ENCODE results near the gene P2RX1. TPM values are rescaled to one million over a fixed set of nuclear protein-coding genes. Genes with fewer than 3 reads are reported as not detected.
A peak's percentile ranks its signal among the peaks of the same experiment; 100 is the strongest.

P2RX1 gene
- total and polyA plus RNA-seq, 2 donors (not counting 1 experiment from before 2014, with no cell fraction given) = 25.7 to 84.7 TPM

- CTCF ChIA-PET = interaction anchor here (0.6 to 7.5 kb wide), 41 partner anchors 10 to 1084 kb away, joined by 3 to 157 read pairs (median 5); partner anchors contain the start of genes ATP2A3, CAMKK1 and NCBP3
- ATAC-seq (ENCODE audit: low read depth) (peak; percentile 68), DNase-seq (no peak)
- peak overlapping the region; percentile 98 for H3K27ac Mint-ChIP-seq
- WGBS (ENCODE audit: insufficient coverage) = 0% methylated on average over 10 of the region's 10 CpGs
- Histone ChIP-seq H3K9me3 (ENCODE audit: control extremely low read depth in 1 of 3, control insufficient read depth in 2 of 3, insufficient read depth in 1 of 3, low read length in 2 of 3) (peaks cover 0 to 16% (median 0%) of the 10 kb centered on the region in 3 donors), H3K79me2 (ENCODE audit: control insufficient read depth, insufficient read depth, low read length) (peaks cover 67% of the 10 kb centered on the region), H3K4me2 (replicated peaks; ENCODE audit: low read depth, low read length, poor library complexity, severe bottlenecking) (peak overlapping the region; percentile 97), H3K9ac (ENCODE audit: low read length) (peak overlapping the region; percentile 91), H3K27me3 (replicated peaks in 1 of 4; ENCODE audit: control extremely low read depth in 1 of 4, control insufficient read depth in 3 of 4, insufficient read depth in 4 of 4, low read length in 3 of 4) (no peaks in the 10 kb centered on the region), H3K36me3 (replicated peaks in 1 of 2; ENCODE audit: control extremely low read depth in 1 of 2, control insufficient read depth in 1 of 2, extremely low read depth in 1 of 2, insufficient read depth in 2 of 2, low read length in 1 of 2) (no peaks in the 10 kb centered on the region), H3K4me3 (ENCODE audit: control extremely low read depth in 1 of 5, extremely low read depth in 1 of 5, insufficient read depth in 1 of 5, low read depth in 2 of 5, low read length in 4 of 5) (peak overlapping the region; percentile 48 to 72 (median 57)), H4K20me1 (ENCODE audit: control insufficient read depth, insufficient read depth, low read length, poor library complexity, severe bottlenecking) (no peaks in the 10 kb centered on the region), H3K27ac (ENCODE audit: low read length in 2 of 2) (peak overlapping the region; percentile 100), H2AFZ (ENCODE audit: insufficient read depth, low read depth, low read length, poor library complexity, severe bottlenecking) (peak overlapping the region; percentile 9), H3K4me1 (ENCODE audit: control insufficient read depth in 2 of 2, insufficient read depth in 2 of 2, low read length in 2 of 2) (peaks cover 72 to 87% of the 10 kb centered on the region in 2 donors)
- peak overlapping the region; percentile 90 for H3K4me3 Mint-ChIP-seq
- intact Hi-C loops (cut with micrococcal nuclease) = loop anchor here (1.0 to 10.0 kb wide), 8 partner anchors 21 to 359 kb away; partner anchors contain the start of genes CAMKK1, NCBP3 and TRPV3
- TF ChIP-seq, protein P1, sequence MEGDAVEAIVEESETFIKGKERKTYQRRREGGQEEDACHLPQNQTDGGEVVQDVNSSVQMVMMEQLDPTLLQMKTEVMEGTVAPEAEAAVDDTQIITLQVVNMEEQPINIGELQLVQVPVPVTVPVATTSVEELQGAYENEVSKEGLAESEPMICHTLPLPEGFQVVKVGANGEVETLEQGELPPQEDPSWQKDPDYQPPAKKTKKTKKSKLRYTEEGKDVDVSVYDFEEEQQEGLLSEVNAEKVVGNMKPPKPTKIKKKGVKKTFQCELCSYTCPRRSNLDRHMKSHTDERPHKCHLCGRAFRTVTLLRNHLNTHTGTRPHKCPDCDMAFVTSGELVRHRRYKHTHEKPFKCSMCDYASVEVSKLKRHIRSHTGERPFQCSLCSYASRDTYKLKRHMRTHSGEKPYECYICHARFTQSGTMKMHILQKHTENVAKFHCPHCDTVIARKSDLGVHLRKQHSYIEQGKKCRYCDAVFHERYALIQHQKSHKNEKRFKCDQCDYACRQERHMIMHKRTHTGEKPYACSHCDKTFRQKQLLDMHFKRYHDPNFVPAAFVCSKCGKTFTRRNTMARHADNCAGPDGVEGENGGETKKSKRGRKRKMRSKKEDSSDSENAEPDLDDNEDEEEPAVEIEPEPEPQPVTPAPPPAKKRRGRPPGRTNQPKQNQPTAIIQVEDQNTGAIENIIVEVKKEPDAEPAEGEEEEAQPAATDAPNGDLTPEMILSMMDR (IDR thresholded peaks at IDR 0.05) = no peak
- no peak for TF ChIP-seq EZH2 (IDR thresholded peaks at IDR 0.05; ENCODE audit: borderline replicate concordance, insufficient read depth, low read depth, low read length, poor library complexity, severe bottlenecking)
- H3K9me3 Mint-ChIP-seq (ENCODE audit: insufficient read depth) = no peaks in the 10 kb centered on the region
- peaks cover 77% of the 10 kb centered on the region for H3K4me1 Mint-ChIP-seq
- POLR2A ChIA-PET = interaction anchor here (0.5 to 4.7 kb wide), 17 partner anchors 9 to 229 kb away, joined by 3 to 64 read pairs (median 4); partner anchors contain the start of genes ATP2A3 and CAMKK1
- no peaks in the 10 kb centered on the region for H3K27me3 Mint-ChIP-seq
Observed at GRCh38 chr17:3914312-3914670, 2.0 kb downstream of the P2RX1 start.
